ENCODE results near the gene HJURP.
A peak's percentile ranks its signal among the peaks of the same experiment; 100 is the strongest.

The HJURP gene

GRCh38 chr2:233871432-233871831 lies 17.1 kb upstream of the HJURP start:
- TF ChIP-seq CTCF (conservative IDR thresholded peaks at IDR 0.05; ENCODE audit: control insufficient read depth, insufficient read depth, low read depth, low read length), result no peak
- no peak for DNase-seq (ENCODE audit: low read depth)
- H3K4me3 ChIP-seq (ENCODE audit: control insufficient read depth, low read depth, low read length), result no peak overlapping the region

GRCh38 chr2:233867993-233868532 lies 13.7 kb upstream of the HJURP start, which contains the start of gene MSL3B:
MSL3B (minus strand) TSS chr2:233868386.
- peak; percentile 50 for DNase-seq (ENCODE audit: low read depth)
- no peak for TF ChIP-seq CTCF (conservative IDR thresholded peaks at IDR 0.05; ENCODE audit: control insufficient read depth, insufficient read depth, low read depth, low read length)
- peak within 1 kb of the TSS; percentile 64 for H3K4me3 ChIP-seq (ENCODE audit: control insufficient read depth, low read depth, low read length)

GRCh38 chr2:233866479-233866878 lies 12.1 kb upstream of the HJURP start:
- no peak for DNase-seq (ENCODE audit: low read depth)
- H3K4me3 ChIP-seq (ENCODE audit: control insufficient read depth, low read depth, low read length), result no peak overlapping the region
- no peak for TF ChIP-seq CTCF (conservative IDR thresholded peaks at IDR 0.05; ENCODE audit: control insufficient read depth, insufficient read depth, low read depth, low read length)

GRCh38 chr2:233865838-233866237 lies 11.5 kb upstream of the HJURP start:
- DNase-seq (ENCODE audit: low read depth), result no peak
- peak; percentile 5 for TF ChIP-seq CTCF (conservative IDR thresholded peaks at IDR 0.05; ENCODE audit: control insufficient read depth, insufficient read depth, low read depth, low read length)
- H3K4me3 ChIP-seq (ENCODE audit: control insufficient read depth, low read depth, low read length), result no peak overlapping the region

GRCh38 chr2:233862261-233862768 lies 8.0 kb upstream of the HJURP start:
- no peak overlapping the region for H3K4me3 ChIP-seq (ENCODE audit: control insufficient read depth, low read depth, low read length)
- TF ChIP-seq CTCF (conservative IDR thresholded peaks at IDR 0.05; ENCODE audit: control insufficient read depth, insufficient read depth, low read depth, low read length), result no peak
- no peak for DNase-seq (ENCODE audit: low read depth)

GRCh38 chr2:233858331-233858730 lies 4.0 kb upstream of the HJURP start:
- no peak overlapping the region for H3K4me3 ChIP-seq (ENCODE audit: control insufficient read depth, low read depth, low read length)
- no peak for DNase-seq (ENCODE audit: low read depth)
- TF ChIP-seq CTCF (conservative IDR thresholded peaks at IDR 0.05; ENCODE audit: control insufficient read depth, insufficient read depth, low read depth, low read length), result no peak
